IPS-18c (cell line): Measurements from ENCODE around the gene HACD3.

Experiments used
- H3K4me3 ChIP-seq: 2 replicates; pipeline ENCODE4 v1.7.0; 2013; ENCODE audit warnings: low read depth, mild to moderate bottlenecking, low read length, moderate library complexity; ENCODE audit not compliant: insufficient read depth
- H3K9me3 ChIP-seq: one replicate; pipeline ENCODE4 v1.6.1; 2013; ENCODE audit warnings: mild to moderate bottlenecking, low read length, moderate library complexity; ENCODE audit not compliant: control insufficient read depth, insufficient read depth

HACD3 gene

GRCh38 chr15:65530318-65531111 is at the start of gene HACD3:
HACD3 (plus strand) TSS chr15:65530463; CDS start chr15:65530632, 169 bp downstream.
- Histone ChIP-seq H3K9me3 (no peaks in the 10 kb centered on the region), H3K4me3 (peak within 1 kb of the TSS; percentile 82)

GRCh38 chr15:65484876-65485275 is 45.4 kb upstream of the HACD3 start:
- Histone ChIP-seq H3K9me3 (no peaks in the 10 kb centered on the region), H3K4me3 (no peak overlapping the region)

GRCh38 chr15:65494076-65494475 is 36.2 kb upstream of the HACD3 start:
- Histone ChIP-seq H3K9me3 (no peaks in the 10 kb centered on the region), H3K4me3 (no peak overlapping the region)

GRCh38 chr15:65509321-65509720 is 20.9 kb upstream of the HACD3 start:
- Histone ChIP-seq H3K4me3 (no peak overlapping the region), H3K9me3 (no peaks in the 10 kb centered on the region)

- H3K4me3 ChIP-seq: no peak overlapping the region
Measured at GRCh38 chr15:65512189-65512588, 18.1 kb upstream of the HACD3 start.

GRCh38 chr15:65512807-65513416 is 17.4 kb upstream of the HACD3 start:
- no peak overlapping the region for H3K4me3 ChIP-seq
- no peaks in the 10 kb centered on the region for H3K9me3 ChIP-seq

More at GRCh38 chr15:65512189-65512588, 18.1 kb upstream of the HACD3 start:
- H3K9me3 ChIP-seq: no peaks in the 10 kb centered on the region

- H3K9me3 ChIP-seq: no peaks in the 10 kb centered on the region
- peak within 1 kb of the TSS; percentile 99 for H3K4me3 ChIP-seq
Measured at GRCh38 chr15:65516997-65517865, 13.0 kb upstream of the HACD3 start, which contains the start of gene DPP8. DPP8 (minus strand) TSS chr15:65517689; CDS start chr15:65512553, 5,136 bp downstream.

- Histone ChIP-seq H3K4me3 (peak overlapping the region; percentile 99), H3K9me3 (no peaks in the 10 kb centered on the region)
Measured at GRCh38 chr15:65517866-65518207, 12.4 kb upstream of the HACD3 start.

- Histone ChIP-seq H3K4me3 (no peak overlapping the region), H3K9me3 (no peaks in the 10 kb centered on the region)
Measured at GRCh38 chr15:65518633-65519285, 11.5 kb upstream of the HACD3 start.

GRCh38 chr15:65521350-65521749 is 8.9 kb upstream of the HACD3 start:
- Histone ChIP-seq H3K4me3 (no peak overlapping the region), H3K9me3 (no peaks in the 10 kb centered on the region)

- no peak overlapping the region for H3K4me3 ChIP-seq
- H3K9me3 ChIP-seq: no peaks in the 10 kb centered on the region
Measured at GRCh38 chr15:65524226-65524625, 6.0 kb upstream of the HACD3 start.

GRCh38 chr15:65525622-65526021 is 4.6 kb upstream of the HACD3 start:
- H3K9me3 ChIP-seq: no peaks in the 10 kb centered on the region
- no peak overlapping the region for H3K4me3 ChIP-seq

GRCh38 chr15:65528461-65529060 is 1.7 kb upstream of the HACD3 start:
- no peaks in the 10 kb centered on the region for H3K9me3 ChIP-seq
- H3K4me3 ChIP-seq: no peak overlapping the region

GRCh38 chr15:65529762-65530317 is 423 bp upstream of the HACD3 start:
- no peaks in the 10 kb centered on the region for H3K9me3 ChIP-seq
- peak overlapping the region; percentile 43 for H3K4me3 ChIP-seq

GRCh38 chr15:65532738-65533051 is 2.4 kb downstream of the HACD3 start:
- H3K4me3 ChIP-seq: no peak overlapping the region
- H3K9me3 ChIP-seq: no peaks in the 10 kb centered on the region

- no peak overlapping the region for H3K4me3 ChIP-seq
- no peaks in the 10 kb centered on the region for H3K9me3 ChIP-seq
Measured at GRCh38 chr15:65533057-65533756, 2.9 kb downstream of the HACD3 start.
